Gastroesophageal sphincter (tissue), 4 donors: ENCODE data around the gene CCDC93. TPM values are rescaled to one million over a fixed set of nuclear protein-coding genes. Genes with fewer than 3 reads are reported as not detected.

Source experiments
- ATAC-seq: fragments of 150-250 bp; one replicate; pipeline ENCODE4 v1.9.1; 2016; ENCODE audit warnings: mild to moderate bottlenecking, moderate library complexity
- H3K27ac ChIP-seq, 4 donors: fragments of 200-600 bp; sonication (generic) in 3 of 4; 1 replicate in 3 of 4; 2 replicates in 1 of 4; pipeline ENCODE4 v1.5.1; 2016 to 2019
- H3K27me3 ChIP-seq: fragments of 200-600 bp; sonication (generic); one replicate; pipeline ENCODE4 v1.5.1; 2019
- H3K36me3 ChIP-seq, 2 donors: fragments of 200-600 bp; sonication (generic); one replicate each; pipeline ENCODE4 v1.5.1; 2019; ENCODE audit warnings: control low read depth in 1 of 2
- H3K4me1 ChIP-seq, 3 donors: fragments of 200-600 bp; sonication (generic); 1 replicate in 2 of 3; 2 replicates in 1 of 3; pipeline ENCODE4 v1.5.1; 2016 to 2019; ENCODE audit warnings: control low read depth in 2 of 3
- H3K4me3 ChIP-seq, 2 donors: fragments of 200-600 bp; sonication (generic); one replicate each; pipeline ENCODE4 v1.5.1; 2019; ENCODE audit warnings: mild to moderate bottlenecking in 1 of 2, moderate library complexity in 1 of 2
- H3K9me3 ChIP-seq, 3 donors: fragments of 200-600 bp; sonication (generic); one replicate each; pipeline ENCODE4 v1.5.1; 2017 to 2019; ENCODE audit warnings: control low read depth in 2 of 3
- EP300 ChIP-seq: sonication (generic); formaldehyde crosslinking; IDR thresholded peaks from one replicate; pipeline ENCODE4 v1.6.1; 2017; ENCODE audit warnings: antibody characterized with exemption, mild to moderate bottlenecking
- POLR2A ChIP-seq, 2 donors: fragments of 450-650 bp; IDR thresholded peaks; one replicate each; pipeline ENCODE4 v1.6.1; 2017; ENCODE audit warnings: antibody characterized with exemption in 2 of 2, mild to moderate bottlenecking in 2 of 2, moderate library complexity in 1 of 2
- POLR2AphosphoS5 ChIP-seq: sonication (generic); formaldehyde crosslinking; IDR thresholded peaks from one replicate; pipeline ENCODE4 v1.6.1; 2017; ENCODE audit warnings: antibody characterized with exemption
- WGBS, 2 donors: methylation state at CpG; one replicate each; pipeline ENCODE4 v1.1.5; 2018; ENCODE audit warnings: low coverage in 1 of 2; 5-methylcytosine and 5-hydroxymethylcytosine counted together
- total RNA-seq, 4 donors: library from RNA; depleted of rRNA; stranded (reverse); fragments of >200 nt; gene quantifications; one replicate each; pipeline ENCODE4 v1.1.0, GENCODE V29; 2016
- TF ChIP-seq, protein P1 (sequence below), 4 experiments: fragments of 200-600 bp in 2 of 4; fragments of 450-650 bp in 2 of 4; sonication (generic) in 1 of 4; IDR thresholded peaks; one replicate each; pipeline ENCODE4 v1.5.1; 2017 to 2019; ENCODE audit warnings: antibody characterized with exemption in 4 of 4, mild to moderate bottlenecking in 2 of 4, moderate library complexity in 2 of 4

The CCDC93 gene
- total RNA-seq, 4 donors from 2014 or later = 13.2 to 18.8 (median 16.1) TPM

DNA sequence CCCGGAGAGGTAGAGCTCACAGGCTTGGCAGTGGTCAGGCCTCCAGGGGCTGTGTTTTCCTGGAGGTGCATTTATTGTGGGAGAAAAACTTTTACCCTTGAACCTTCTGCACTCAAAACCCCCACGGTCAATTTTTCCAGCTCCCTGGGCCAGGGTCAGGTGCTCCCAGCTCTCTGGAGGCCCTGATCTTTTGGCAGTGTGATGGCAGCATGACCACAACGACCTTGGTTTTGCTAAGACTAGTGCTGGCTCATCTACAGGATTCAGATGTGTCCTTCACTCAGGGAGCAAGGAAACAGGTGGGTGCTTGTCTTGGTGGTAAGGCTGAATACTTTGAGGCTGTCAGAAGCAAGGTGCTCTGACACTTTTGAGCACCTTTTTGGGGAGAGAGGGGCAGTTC is 92.3 kb downstream of the CCDC93 start:
- Histone ChIP-seq H3K9me3 (no peaks in the 10 kb centered on the region), H3K4me3 (no peak overlapping the region), H3K36me3 (peaks cover 0 to 89% of the 10 kb centered on the region in 2 donors), H3K27me3 (no peaks in the 10 kb centered on the region), H3K27ac (no peak overlapping the region), H3K4me1 (no peaks in the 10 kb centered on the region)
- whole genome bisulfite sequencing, 2 donors = 100% methylated on average over 1 to 2 of the region's 3 CpGs
- no peak for TF ChIP-seq POLR2AphosphoS5
- TF ChIP-seq EP300 = no peak
- TF ChIP-seq, protein P1, sequence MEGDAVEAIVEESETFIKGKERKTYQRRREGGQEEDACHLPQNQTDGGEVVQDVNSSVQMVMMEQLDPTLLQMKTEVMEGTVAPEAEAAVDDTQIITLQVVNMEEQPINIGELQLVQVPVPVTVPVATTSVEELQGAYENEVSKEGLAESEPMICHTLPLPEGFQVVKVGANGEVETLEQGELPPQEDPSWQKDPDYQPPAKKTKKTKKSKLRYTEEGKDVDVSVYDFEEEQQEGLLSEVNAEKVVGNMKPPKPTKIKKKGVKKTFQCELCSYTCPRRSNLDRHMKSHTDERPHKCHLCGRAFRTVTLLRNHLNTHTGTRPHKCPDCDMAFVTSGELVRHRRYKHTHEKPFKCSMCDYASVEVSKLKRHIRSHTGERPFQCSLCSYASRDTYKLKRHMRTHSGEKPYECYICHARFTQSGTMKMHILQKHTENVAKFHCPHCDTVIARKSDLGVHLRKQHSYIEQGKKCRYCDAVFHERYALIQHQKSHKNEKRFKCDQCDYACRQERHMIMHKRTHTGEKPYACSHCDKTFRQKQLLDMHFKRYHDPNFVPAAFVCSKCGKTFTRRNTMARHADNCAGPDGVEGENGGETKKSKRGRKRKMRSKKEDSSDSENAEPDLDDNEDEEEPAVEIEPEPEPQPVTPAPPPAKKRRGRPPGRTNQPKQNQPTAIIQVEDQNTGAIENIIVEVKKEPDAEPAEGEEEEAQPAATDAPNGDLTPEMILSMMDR (IDR thresholded peaks at IDR 0.05) = no peak
- no peak for TF ChIP-seq POLR2A (IDR thresholded peaks at IDR 0.05)
- no peak for ATAC-seq

DNA sequence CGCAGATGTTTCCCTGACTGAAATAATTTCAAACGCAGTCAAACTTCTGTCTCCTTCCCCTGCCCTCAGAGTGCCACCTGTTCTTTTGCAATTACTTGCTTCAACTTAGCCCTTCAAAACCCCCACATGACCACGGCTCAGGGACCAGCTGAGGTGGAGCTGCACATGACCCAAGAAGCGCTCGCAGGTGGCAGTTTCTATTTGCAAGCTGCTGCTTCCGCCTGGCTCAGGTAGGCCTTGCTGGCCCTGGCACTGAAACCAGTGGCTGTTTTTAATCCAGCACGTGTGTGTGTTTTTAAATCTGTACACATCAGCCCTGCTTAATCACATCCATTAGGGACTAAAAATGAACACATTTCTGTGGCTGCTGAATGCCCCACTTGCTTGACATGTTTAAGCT is 95.3 kb downstream of the CCDC93 start:
- no peaks in the 10 kb centered on the region for H3K4me1 ChIP-seq
- peaks cover 0 to 92% of the 10 kb centered on the region in 2 donors for H3K36me3 ChIP-seq
- no peak overlapping the region for H3K4me3 ChIP-seq
- H3K27ac ChIP-seq = no peak overlapping the region
- H3K9me3 ChIP-seq = no peaks in the 10 kb centered on the region
- TF ChIP-seq, protein P1 (IDR thresholded peaks at IDR 0.05) = no peak
- no peak for TF ChIP-seq POLR2AphosphoS5
- no peak for TF ChIP-seq POLR2A (IDR thresholded peaks at IDR 0.05)
- TF ChIP-seq EP300 = no peak
- 95 to 100% methylated on average over 2 to 4 of the region's 7 CpGs for WGBS, 2 donors
- ATAC-seq = no peak
- no peaks in the 10 kb centered on the region for H3K27me3 ChIP-seq

- Histone ChIP-seq H3K4me3 (no peak overlapping the region), H3K27ac (no peak overlapping the region), H3K27me3 (no peaks in the 10 kb centered on the region), H3K9me3 (peaks cover 0 to 12% (median 0%) of the 10 kb centered on the region in 3 donors), H3K36me3 (peaks cover 0 to 91% of the 10 kb centered on the region in 2 donors), H3K4me1 (no peaks in the 10 kb centered on the region)
- no peak for TF ChIP-seq POLR2AphosphoS5
- TF ChIP-seq EP300 = no peak
- no peak for TF ChIP-seq POLR2A (IDR thresholded peaks at IDR 0.05)
- TF ChIP-seq, protein P1 (IDR thresholded peaks at IDR 0.05) = no peak
- 50 to 72% methylated on average over 2 to 5 of the region's 19 CpGs for WGBS, 2 donors
- no peak for ATAC-seq
These were observed 96.5 kb downstream of the CCDC93 start for GRCh38 chr2:117917223-117917917.

GRCh38 chr2:117902933-117903332 is 110.9 kb downstream of the CCDC93 start:
- no peak overlapping the region for H3K4me3 ChIP-seq
- no peaks in the 10 kb centered on the region for H3K4me1 ChIP-seq
- no peaks in the 10 kb centered on the region for H3K36me3 ChIP-seq
- no peak overlapping the region for H3K27ac ChIP-seq
- no peaks in the 10 kb centered on the region for H3K27me3 ChIP-seq
- TF ChIP-seq, protein P1 (IDR thresholded peaks at IDR 0.05) = no peak
- TF ChIP-seq POLR2AphosphoS5 = no peak
- TF ChIP-seq EP300 = no peak
- no peak for TF ChIP-seq POLR2A (IDR thresholded peaks at IDR 0.05)
- no CpG with 5 or more reads among the region's 7 CpGs for WGBS, 2 donors
- no peak for ATAC-seq
- peaks cover 0 to 37% (median 0%) of the 10 kb centered on the region in 3 donors for H3K9me3 ChIP-seq

DNA sequence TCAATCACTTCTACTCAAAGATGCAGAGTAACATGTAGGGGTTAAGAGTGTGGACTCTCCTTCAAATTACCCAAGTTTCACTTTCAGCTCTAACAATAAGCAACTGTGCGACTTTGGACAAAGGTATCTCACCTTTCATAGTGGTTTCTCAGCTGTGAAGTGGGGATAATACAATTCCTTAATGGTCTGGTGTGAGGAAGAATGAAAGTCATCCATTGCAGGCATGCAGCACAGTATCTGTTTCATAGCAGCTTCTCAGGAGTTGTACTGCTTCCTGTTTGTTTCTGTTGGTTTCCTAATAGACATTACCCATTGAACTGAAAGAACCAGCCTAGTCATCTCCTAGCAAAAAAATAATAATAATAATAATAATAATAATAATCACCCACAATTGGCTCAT is 125.0 kb downstream of the CCDC93 start:
- no peak overlapping the region for H3K4me3 ChIP-seq
- H3K27ac ChIP-seq = no peak overlapping the region
- TF ChIP-seq, protein P1 (IDR thresholded peaks at IDR 0.05) = no peak
- TF ChIP-seq POLR2AphosphoS5 = no peak
- TF ChIP-seq POLR2A (IDR thresholded peaks at IDR 0.05) = no peak
- 60 to 79% methylated on average over 1 of the region's 1 CpG for WGBS, 2 donors
- peaks cover 0 to 1% (median 0%) of the 10 kb centered on the region in 3 donors for H3K9me3 ChIP-seq
- no peaks in the 10 kb centered on the region for H3K4me1 ChIP-seq
- no peaks in the 10 kb centered on the region for H3K36me3 ChIP-seq
- no peaks in the 10 kb centered on the region for H3K27me3 ChIP-seq
- ATAC-seq = no peak
